Activated CD4-positive, alpha-beta T cell treated with anti-CD3 and anti-CD28 coated beads, Interleukin-2, amount 50 U/mL, for 48 hours (primary cell): ENCODE measurements around the gene HOXA11.
A peak's percentile ranks its signal among the peaks of the same experiment; 100 is the strongest.

Experiments
- DNase-seq, 2 experiments: peaks; one replicate each; pipeline ENCODE4 v3.0.0-alpha.2; 2020

The HOXA11 gene

GRCh38 chr7:27205325-27206280, 20.6 kb upstream of the HOXA11 start:
- DNase-seq, result no peak

- no peak for DNase-seq
Observed at GRCh38 chr7:27204851-27205322, 19.9 kb upstream of the HOXA11 start.

- no peak for DNase-seq
Observed at GRCh38 chr7:27203964-27204594, 19.0 kb upstream of the HOXA11 start.

GRCh38 chr7:27203365-27203953, 18.4 kb upstream of the HOXA11 start:
- no peak for DNase-seq

- no peak for DNase-seq
Observed at GRCh38 chr7:27202862-27203134, 17.8 kb upstream of the HOXA11 start.

- no peak for DNase-seq
Observed at GRCh38 chr7:27202018-27202861, 17.2 kb upstream of the HOXA11 start.

- DNase-seq, result no peak
Observed at GRCh38 chr7:27201580-27202017, 16.6 kb upstream of the HOXA11 start.

GRCh38 chr7:27200761-27201579, 15.9 kb upstream of the HOXA11 start:
- DNase-seq, result no peak

GRCh38 chr7:27199849-27200760, 15.1 kb upstream of the HOXA11 start, which contains the start of gene HOXA13:
Gene HOXA13 (minus strand): TSS chr7:27200091. CDS start chr7:27200077, 14 bp downstream.
- no peak for DNase-seq

- no peak for DNase-seq
Observed at GRCh38 chr7:27198871-27199801, 14.1 kb upstream of the HOXA11 start.

- DNase-seq, result no peak
Observed at GRCh38 chr7:27198138-27198841, 13.3 kb upstream of the HOXA11 start.

GRCh38 chr7:27197137-27198042, 12.4 kb upstream of the HOXA11 start:
- no peak for DNase-seq

GRCh38 chr7:27196287-27196767, 11.3 kb upstream of the HOXA11 start:
- DNase-seq, result peak; percentile 91

- DNase-seq, result no peak
Observed at GRCh38 chr7:27194686-27195379, 9.8 kb upstream of the HOXA11 start.

- DNase-seq, result no peak
Observed at GRCh38 chr7:27194002-27194352, 8.9 kb upstream of the HOXA11 start.

GRCh38 chr7:27193335-27194001, 8.4 kb upstream of the HOXA11 start:
- no peak for DNase-seq
